Measurements from ENCODE around the gene EHBP1L1. TPM values are rescaled to one million over a fixed set of nuclear protein-coding genes. Genes with fewer than 3 reads are reported as not detected.

Gene EHBP1L1
- polyA plus RNA-seq (18.3 and 19.8 TPM in 2 replicates), polyA minus RNA-seq (5.4 and 8.6 TPM in 2 replicates)

DNA sequence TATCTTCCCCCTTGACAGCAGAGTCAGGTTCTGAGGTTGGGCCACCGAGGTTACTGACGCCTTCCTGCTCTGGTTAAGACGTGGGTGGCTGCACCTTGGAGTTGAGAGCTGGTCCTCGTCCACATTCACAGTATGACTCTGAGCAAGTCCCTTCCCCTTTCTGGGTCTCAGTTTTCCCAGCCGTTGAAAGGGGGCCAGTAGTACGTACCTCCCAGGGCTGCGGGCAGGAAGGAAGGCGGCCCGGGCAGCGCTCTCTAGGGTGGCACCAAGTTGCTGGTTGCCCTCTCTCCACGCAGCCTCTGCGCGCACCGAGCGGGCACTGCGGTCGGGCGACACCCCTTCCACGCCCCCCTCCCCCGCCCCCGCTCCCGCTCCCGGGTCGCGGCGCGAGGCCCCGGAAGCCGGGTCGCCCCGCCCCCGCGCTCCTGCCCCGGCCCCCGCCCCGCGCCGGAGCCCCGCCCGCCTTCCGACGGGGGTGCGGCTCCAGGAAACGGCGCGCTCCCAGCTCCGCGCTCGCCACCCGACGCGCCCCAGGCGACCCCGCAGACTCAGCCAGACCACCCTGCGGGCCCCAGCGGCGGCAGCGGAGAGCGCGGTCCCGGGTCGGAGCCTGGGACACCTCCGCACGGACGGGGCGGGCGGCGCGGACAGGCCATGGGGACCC, at the start of gene EHBP1L1:
EHBP1L1 (plus strand) TSS at position 486 of the 664 bp plus-strand sequence. CDS start 250 bp downstream, outside the sequence.
- Histone ChIP-seq H3K4me2 (ENCODE audit: low read length) (no peak within 1 kb of the TSS), H3K79me2 (replicated peaks; ENCODE audit: insufficient read depth, low read length) (peaks cover 37% of the 10 kb centered on the region), H3K9me3 (ENCODE audit: low read length) (no peaks in the 10 kb centered on the region), H3K9ac (ENCODE audit: low read length) (peak within 1 kb of the TSS; percentile 34), H3K27me3 (ENCODE audit: insufficient read depth, low read depth, low read length) (peaks cover 7% of the 10 kb centered on the region), H3F3A (ENCODE audit: insufficient read depth, low read length, poor library complexity, severe bottlenecking) (no peaks in the 10 kb centered on the region), H3K36me3 (ENCODE audit: insufficient read depth, low read length) (no peaks in the 10 kb centered on the region), H3K4me3 (ENCODE audit: low read length) (peak within 1 kb of the TSS; percentile 82), H4K20me1 (ENCODE audit: insufficient read depth) (peaks cover 15% of the 10 kb centered on the region), H3K27ac (ENCODE audit: low read length) (no peak within 1 kb of the TSS), H3K9me2 (ENCODE audit: insufficient read depth, low read length) (no peaks in the 10 kb centered on the region), H2AFZ (ENCODE audit: low read depth, low read length) (no peak within 1 kb of the TSS)
- no peak for TF ChIP-seq TAF1 (IDR thresholded peaks at IDR 0.05; ENCODE audit: low read depth)
- no peak for TF ChIP-seq SMC3 (conservative IDR thresholded peaks at IDR 0.05; ENCODE audit: poor library complexity)
- TF ChIP-seq MXI1 (conservative IDR thresholded peaks at IDR 0.05; ENCODE audit: poor library complexity, severe bottlenecking), result no peak
- TF ChIP-seq CTCF (IDR thresholded peaks at IDR 0.05; ENCODE audit: poor library complexity, severe bottlenecking), result no peak
- TF ChIP-seq POLR2AphosphoS5 (IDR thresholded peaks at IDR 0.05), result no peak
- TF ChIP-seq REST (IDR thresholded peaks at IDR 0.05; ENCODE audit: borderline replicate concordance), result no peak
- no peak for TF ChIP-seq EP300 (conservative IDR thresholded peaks at IDR 0.05; ENCODE audit: poor library complexity, severe bottlenecking)
- TF ChIP-seq RAD21 (conservative IDR thresholded peaks at IDR 0.05), result no peak
- no peak for TF ChIP-seq EZH2 (IDR thresholded peaks at IDR 0.05; ENCODE audit: borderline replicate concordance, insufficient read depth, low read length, poor library complexity, severe bottlenecking)

DNA sequence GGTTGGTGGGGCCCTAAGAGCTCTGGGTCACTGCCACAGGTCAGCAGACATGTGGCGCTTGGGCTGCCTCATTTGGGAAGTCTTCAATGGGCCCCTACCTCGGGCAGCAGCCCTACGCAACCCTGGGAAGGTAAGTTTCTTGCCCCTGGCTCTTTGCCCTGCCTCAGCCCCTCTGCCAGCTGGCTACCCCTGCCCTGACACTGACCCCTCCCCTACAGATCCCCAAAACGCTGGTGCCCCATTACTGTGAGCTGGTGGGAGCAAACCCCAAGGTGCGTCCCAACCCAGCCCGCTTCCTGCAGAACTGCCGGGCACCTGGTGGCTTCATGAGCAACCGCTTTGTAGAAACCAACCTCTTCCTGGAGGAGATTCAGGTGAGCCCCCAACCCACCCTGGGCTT, 49.1 kb upstream of the EHBP1L1 start:
- Histone ChIP-seq H3K9me2 (ENCODE audit: insufficient read depth, low read length) (no peaks in the 10 kb centered on the region), H3K36me3 (ENCODE audit: insufficient read depth, low read length) (peaks cover 7% of the 10 kb centered on the region), H3K9me3 (ENCODE audit: low read length) (no peaks in the 10 kb centered on the region), H3F3A (ENCODE audit: insufficient read depth, low read length, poor library complexity, severe bottlenecking) (no peaks in the 10 kb centered on the region), H2AFZ (ENCODE audit: low read depth, low read length) (no peak overlapping the region), H3K79me2 (replicated peaks; ENCODE audit: insufficient read depth, low read length) (peaks cover 10% of the 10 kb centered on the region), H3K27me3 (ENCODE audit: insufficient read depth, low read depth, low read length) (no peaks in the 10 kb centered on the region), H3K27ac (ENCODE audit: low read length) (no peak overlapping the region), H3K4me3 (ENCODE audit: low read length) (peak overlapping the region; percentile 97), H4K20me1 (ENCODE audit: insufficient read depth) (no peaks in the 10 kb centered on the region), H3K9ac (ENCODE audit: low read length) (no peak overlapping the region), H3K4me2 (ENCODE audit: low read length) (no peak overlapping the region)
- no peak for TF ChIP-seq EP300 (conservative IDR thresholded peaks at IDR 0.05; ENCODE audit: poor library complexity, severe bottlenecking)
- no peak for TF ChIP-seq EZH2 (IDR thresholded peaks at IDR 0.05; ENCODE audit: borderline replicate concordance, insufficient read depth, low read length, poor library complexity, severe bottlenecking)
- no peak for TF ChIP-seq REST (IDR thresholded peaks at IDR 0.05; ENCODE audit: borderline replicate concordance)

Data from neural cell (in vitro differentiated cells).